HepG2 (cell line): ENCODE measurements around the gene RBM23. TPM values are rescaled to one million over a fixed set of nuclear protein-coding genes. Genes with fewer than 3 reads are reported as not detected.

ENCODE experiments used
- ATAD3A ChIP-seq: sonication (generic); formaldehyde crosslinking; IDR thresholded peaks from 2 replicates; pipeline ENCODE4 v1.4.0; 2020; ENCODE audit warnings: missing genetic modification reagents
- CEBPG ChIP-seq: IDR thresholded peaks from 2 replicates; pipeline ENCODE4 v1.6.1; 2016
- CTCF ChIP-seq: sonication (generic); formaldehyde crosslinking; IDR thresholded peaks from 2 replicates; pipeline ENCODE4 v1.5.0; 2020; ENCODE audit warnings: mild to moderate bottlenecking, missing genetic modification reagents, moderate library complexity
- FOSL2 ChIP-seq: sonication (generic); formaldehyde crosslinking; IDR thresholded peaks from 2 replicates; pipeline ENCODE4 v1.4.0; 2020; ENCODE audit warnings: missing genetic modification reagents
- JUNB ChIP-seq: sonication (generic); formaldehyde crosslinking; IDR thresholded peaks from 2 replicates; pipeline ENCODE4 v1.8.0; 2022; ENCODE audit warnings: missing genetic modification reagents, mild to moderate bottlenecking, borderline replicate concordance
- KMT2B ChIP-seq: IDR thresholded peaks from 2 replicates; pipeline ENCODE4 v1.6.1; 2016; ENCODE audit warnings: missing genetic modification reagents, missing compliant biosample characterization
- MBD4 ChIP-seq: IDR thresholded peaks from 2 replicates; pipeline ENCODE4 v1.6.1; 2012; ENCODE audit warnings: low read length, inconsistent platforms, borderline replicate concordance
- NAIF1 ChIP-seq: sonication (generic); formaldehyde crosslinking; IDR thresholded peaks from 2 replicates; pipeline ENCODE4 v1.5.0; 2020; ENCODE audit warnings: mild to moderate bottlenecking, missing genetic modification reagents, borderline replicate concordance
- NCOA1 ChIP-seq: sonication (generic); formaldehyde crosslinking; IDR thresholded peaks from 2 replicates; pipeline ENCODE4 v1.9.0; 2021; ENCODE audit warnings: missing genetic modification reagents
- NFE2L2 ChIP-seq: fragments of 150-350 bp; IDR thresholded peaks from 2 replicates; pipeline ENCODE4 v1.6.1; 2014; ENCODE audit warnings: low read length
- NR2C2 ChIP-seq: sonication (generic); formaldehyde crosslinking; IDR thresholded peaks from 2 replicates; pipeline ENCODE4 v1.4.0; 2020; ENCODE audit warnings: missing genetic modification reagents, mild to moderate bottlenecking, moderate library complexity, borderline replicate concordance
- POLR2A ChIP-seq, 2 experiments: IDR thresholded peaks; 2 replicates each; pipeline ENCODE4 v1.6.1; 2011; ENCODE audit warnings: low read depth in 2 of 2, low read length in 2 of 2, mild to moderate bottlenecking in 1 of 2, moderate library complexity in 1 of 2; ENCODE audit not compliant: insufficient read depth in 1 of 2
- POLR2G ChIP-seq: fragments of 200-400 bp; formaldehyde crosslinking; IDR thresholded peaks from 2 replicates; pipeline ENCODE4 v1.6.1; 2018; ENCODE audit warnings: mild to moderate bottlenecking, low read depth, low read length, moderate library complexity
- REL ChIP-seq: sonication (generic); formaldehyde crosslinking; conservative IDR thresholded peaks from 2 replicates; pipeline ENCODE4 v1.8.0; 2022; ENCODE audit warnings: mild to moderate bottlenecking, missing genetic modification reagents, moderate library complexity
- SATB2 ChIP-seq: sonication (generic); formaldehyde crosslinking; IDR thresholded peaks from 2 replicates; pipeline ENCODE4 v1.5.0; 2020; ENCODE audit warnings: missing genetic modification reagents
- THAP11 ChIP-seq: IDR thresholded peaks from 2 replicates; pipeline ENCODE4 v1.6.1; 2016; ENCODE audit warnings: missing biosample characterization, missing genetic modification reagents
- THYN1 ChIP-seq: sonication (generic); formaldehyde crosslinking; IDR thresholded peaks from 2 replicates; pipeline ENCODE4 v1.8.1; 2023; ENCODE audit warnings: low read depth, mild to moderate bottlenecking, moderate library complexity, missing genetic modification reagents, borderline replicate concordance
- UBTF ChIP-seq: sonication (generic); formaldehyde crosslinking; IDR thresholded peaks from 2 replicates; pipeline ENCODE4 v1.4.0; 2020; ENCODE audit warnings: mild to moderate bottlenecking, missing genetic modification reagents
- ZC3H4 ChIP-seq: sonication (generic); formaldehyde crosslinking; IDR thresholded peaks from 2 replicates; pipeline ENCODE4 v1.4.0; 2020; ENCODE audit warnings: missing genetic modification reagents, borderline replicate concordance
- ZFP90 ChIP-seq: sonication (generic); formaldehyde crosslinking; IDR thresholded peaks from 2 replicates; pipeline ENCODE4 v1.8.0; 2022; ENCODE audit warnings: missing genetic modification reagents, mild to moderate bottlenecking, inconsistent platforms, borderline replicate concordance
- ZNF225 ChIP-seq: sonication (generic); formaldehyde crosslinking; IDR thresholded peaks from 2 replicates; pipeline ENCODE4 v1.4.0; 2020; ENCODE audit warnings: mild to moderate bottlenecking, missing genetic modification reagents
- ZNF3 ChIP-seq: IDR thresholded peaks from 2 replicates; pipeline ENCODE4 v1.7.0; 2017; ENCODE audit warnings: inconsistent platforms
- ZNF564 ChIP-seq: sonication (generic); formaldehyde crosslinking; IDR thresholded peaks from 2 replicates; pipeline ENCODE4 v1.8.1; 2023; ENCODE audit warnings: mild to moderate bottlenecking, missing genetic modification reagents
- ZNF724P ChIP-seq: sonication (generic); formaldehyde crosslinking; IDR thresholded peaks from 2 replicates; pipeline ENCODE4 v1.8.0; 2022; ENCODE audit warnings: missing genetic modification reagents, borderline replicate concordance
- ZNF749 ChIP-seq: sonication (generic); formaldehyde crosslinking; IDR thresholded peaks from 2 replicates; pipeline ENCODE4 v1.8.0; 2022; ENCODE audit warnings: mild to moderate bottlenecking, missing genetic modification reagents, moderate library complexity, borderline replicate concordance
- polyA plus RNA-seq, 8 experiments: library from polyadenylated mRNA; depleted of rRNA in 3 of 8; stranded (reverse) in 7 of 8; unstranded in 1 of 8; fragments of >200 nt; fragmentation: Illumina TruSeq in 4 of 8; extraction: Trizol in 4 of 8; gene quantifications; 2 replicates each; pipeline versions ENCODE4 v1.2.1 to v1.2.3, GENCODE V29; 2011 to 2016; ENCODE audit warnings: low read depth in 4 of 8, missing spikeins in 1 of 8, mixed read lengths in 1 of 8; ENCODE audit not compliant: insufficient read depth in 1 of 8
- total RNA-seq, 5 experiments: library from RNA; depleted of rRNA; stranded (reverse); fragments of >200 nt; fragmentation: Illumina TruSeq; extraction: Trizol; gene quantifications; 2 replicates each; pipeline ENCODE4 v1.2.3, GENCODE V29; 2016; ENCODE audit warnings: low read depth in 1 of 5

RBM23 gene
- total and polyA plus RNA-seq, 2 of the 13 experiments (the other 11 are each of a cell fraction or from before 2014, with no cell fraction given): 1.5 to 2.1 TPM

- peak; percentile 24; the same call in 1 of the 2 replicates for TF ChIP-seq ZNF749 (CRISPR knock-in tag)
- TF ChIP-seq MBD4: peak; percentile 88; the same call in 1 of the 2 replicates
- TF ChIP-seq ZNF724P (CRISPR knock-in tag): no peak
- no peak for TF ChIP-seq POLR2A (IDR thresholded peaks at IDR 0.05; ENCODE audit: insufficient read depth in 1 of 2, low read depth in 2 of 2, low read length in 2 of 2)
- TF ChIP-seq ZNF3: peak; percentile 91; the same call in 1 of the 2 replicates
- TF ChIP-seq NR2C2 (CRISPR knock-in tag): no peak
- no peak for TF ChIP-seq ZNF225
- TF ChIP-seq ZC3H4 (CRISPR knock-in tag): no peak
- no peak for TF ChIP-seq ATAD3A (CRISPR knock-in tag)
- TF ChIP-seq CEBPG (CRISPR knock-in tag): peak; percentile 58; the same call in 1 of the 2 replicates
- no peak for TF ChIP-seq CTCF (CRISPR knock-in tag)
- 0 out of 2 replicates have a peak, but pooled peaks have one; percentile 0 for TF ChIP-seq ZNF564
- TF ChIP-seq NFE2L2: no peak
- TF ChIP-seq JUNB: no peak
- TF ChIP-seq ZFP90 (CRISPR knock-in tag): no peak
- no peak for TF ChIP-seq UBTF
- 0 out of 2 replicates have a peak, but pooled peaks have one; percentile 4 for TF ChIP-seq REL (CRISPR knock-in tag)
- no peak for TF ChIP-seq KMT2B (CRISPR knock-in tag)
- peak; percentile 8; the same call in 1 of the 2 replicates for TF ChIP-seq NAIF1 (CRISPR knock-in tag)
- no peak for TF ChIP-seq POLR2G
- TF ChIP-seq SATB2 (CRISPR knock-in tag): no peak
- TF ChIP-seq THAP11 (CRISPR knock-in tag): no peak
- no peak for TF ChIP-seq THYN1 (CRISPR knock-in tag)
- TF ChIP-seq NCOA1: no peak
- no peak for TF ChIP-seq FOSL2 (CRISPR knock-in tag)
Measured at GRCh38 chr14:22870811-22871223, 48.1 kb downstream of the RBM23 start (continued).
